ENCODE results near the gene TADA3. TPM values are rescaled to one million over a fixed set of nuclear protein-coding genes. Genes with fewer than 3 reads are reported as not detected.

The TADA3 gene
- total RNA-seq, 1 donor from 2014 or later = 33.0 TPM

DNA sequence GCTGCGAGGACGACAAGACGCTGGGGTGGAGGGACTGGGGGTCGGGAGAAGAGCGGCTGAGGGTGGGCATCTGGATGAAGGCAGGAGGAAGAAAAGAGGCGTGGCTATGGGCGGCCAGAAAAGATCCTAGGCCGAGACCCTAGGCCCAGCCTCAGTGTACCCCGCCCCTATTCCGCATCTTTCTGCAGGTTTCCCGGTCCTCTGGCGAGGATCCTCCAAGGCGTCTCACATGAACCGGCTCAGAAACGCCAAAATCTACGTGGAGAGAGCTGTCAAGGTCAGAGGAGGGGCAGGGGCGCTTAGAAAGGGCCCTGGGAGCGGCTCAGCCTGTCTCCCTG is 18.1 kb upstream of the TADA3 start:
- DNase-seq (ENCODE audit: low spot score in 2 of 2) = no peak

DNA sequence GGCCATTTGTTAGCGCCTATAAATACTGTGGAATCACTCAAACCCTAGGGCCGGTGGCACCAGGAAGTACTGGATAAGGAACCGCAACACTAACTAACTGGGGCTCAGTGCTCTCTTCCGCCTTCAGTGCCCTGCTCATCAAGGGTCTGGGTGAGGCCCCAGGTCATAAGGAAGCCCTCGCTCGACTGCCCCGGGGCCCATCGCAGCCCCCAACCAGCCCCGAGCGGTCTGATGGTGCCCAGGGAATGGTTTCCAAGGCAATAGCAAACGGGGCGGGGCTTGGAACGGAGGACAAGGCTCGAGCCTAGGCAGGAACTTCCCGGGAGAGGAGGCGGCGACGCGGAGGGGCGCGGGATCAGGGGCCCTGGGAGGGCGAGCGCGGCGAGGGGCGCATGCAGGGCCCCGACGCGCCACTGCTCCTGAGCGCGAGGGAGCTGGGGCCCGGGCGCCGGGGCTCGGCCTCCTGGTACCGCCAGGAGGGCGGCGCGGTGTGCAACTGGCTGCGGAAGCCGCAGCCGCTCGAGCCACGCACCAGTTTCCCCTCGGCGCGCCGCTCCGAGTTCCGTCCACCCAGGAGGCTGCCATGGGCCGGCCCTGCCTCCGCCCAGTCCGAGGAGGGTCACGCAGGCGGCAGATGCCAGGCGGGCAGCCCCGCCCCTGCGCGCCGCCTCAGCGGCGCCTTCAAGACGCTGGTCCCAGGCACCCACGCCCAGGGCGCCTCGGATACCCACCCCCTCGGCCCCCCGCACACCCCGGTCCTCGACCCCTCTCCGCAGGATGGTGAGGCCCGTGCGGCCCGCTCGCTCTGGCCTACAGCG is 17.6 kb upstream of the TADA3 start, which contains the start of gene TTLL3:
TTLL3 (plus strand) TSS at position 648 of the 818 bp plus-strand sequence. CDS start 400 bp downstream, outside the sequence.
- FAIRE-seq (no peak), DNase-seq (ENCODE audit: low spot score in 2 of 2) (peak; percentile 69 to 74)

More for the DNA sequence above, 18.1 kb upstream of the TADA3 start:
- FAIRE-seq = no peak

DNA sequence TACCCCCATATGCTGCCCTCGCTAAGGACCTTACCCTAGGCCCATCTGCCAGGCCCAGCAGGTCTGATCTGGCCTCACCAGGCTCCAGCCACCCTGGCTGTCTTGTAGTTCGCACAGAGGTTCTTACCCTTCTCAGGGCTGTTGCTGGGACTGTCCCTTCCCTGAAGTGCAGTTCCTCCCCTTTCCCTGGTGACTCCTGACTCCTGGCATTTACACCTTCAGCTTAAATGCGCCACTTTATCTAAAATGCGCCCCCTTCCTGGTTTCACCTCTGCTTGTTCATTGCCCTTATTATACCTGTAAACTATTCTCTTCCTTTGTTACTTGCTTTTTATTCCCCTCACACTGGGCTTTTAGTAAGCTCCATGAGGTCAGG is 17.0 kb upstream of the TADA3 start:
- FAIRE-seq (no peak), DNase-seq (ENCODE audit: low spot score in 2 of 2) (no peak)

DNA sequence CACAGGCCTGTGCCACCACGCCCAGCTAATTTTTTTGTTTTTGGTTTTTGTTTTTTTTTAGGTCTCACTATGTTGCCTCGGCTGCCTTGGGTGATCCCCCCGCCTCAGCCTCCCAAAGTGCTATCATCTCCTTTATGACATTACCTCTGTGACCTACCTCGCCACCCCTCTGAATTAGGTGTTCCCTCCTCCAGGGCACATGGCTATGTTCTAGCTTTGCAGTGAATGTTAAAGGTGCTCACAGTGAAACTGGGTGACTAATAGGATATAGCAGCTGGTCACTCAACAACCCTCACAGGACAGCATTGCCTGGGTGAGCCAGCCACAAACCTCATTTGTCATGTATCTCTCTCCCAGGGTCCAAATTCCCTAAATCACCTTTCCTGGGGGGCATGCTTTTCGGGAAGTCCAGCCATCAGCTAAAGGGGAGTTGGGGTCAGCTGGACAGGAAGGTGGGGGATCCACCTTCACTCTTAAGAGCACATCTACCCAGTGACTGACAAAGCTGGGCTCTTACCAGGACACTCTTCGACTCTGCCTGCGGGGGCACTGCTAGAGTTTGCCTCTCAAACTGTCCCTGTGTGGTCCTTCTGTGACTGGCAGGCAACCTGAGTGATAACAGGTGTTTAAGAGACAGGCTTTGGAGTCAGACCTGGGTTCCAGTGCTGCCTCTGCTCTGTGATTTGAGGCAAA is 16.2 kb upstream of the TADA3 start:
- no peak for DNase-seq (ENCODE audit: low spot score in 2 of 2)
- no peak for FAIRE-seq

DNA sequence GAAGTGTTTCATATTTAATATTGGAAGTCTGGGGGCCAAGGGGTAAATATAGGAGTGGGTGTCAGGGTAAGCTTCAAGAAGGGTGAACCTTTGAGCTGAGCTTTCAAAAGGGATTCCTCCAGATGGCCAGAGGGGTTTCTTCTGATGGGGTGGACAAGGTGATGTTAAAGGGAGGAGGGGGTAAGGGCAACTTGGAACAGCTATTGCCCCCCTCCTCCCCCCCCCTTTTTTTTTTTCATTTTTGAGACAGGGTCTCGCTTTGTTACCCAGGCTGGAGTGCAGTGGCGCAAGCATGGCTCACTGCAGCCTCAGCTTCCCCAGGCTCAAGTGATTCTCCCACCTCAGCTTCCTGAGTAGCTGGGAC is 15.7 kb upstream of the TADA3 start:
- FAIRE-seq = no peak

DNA sequence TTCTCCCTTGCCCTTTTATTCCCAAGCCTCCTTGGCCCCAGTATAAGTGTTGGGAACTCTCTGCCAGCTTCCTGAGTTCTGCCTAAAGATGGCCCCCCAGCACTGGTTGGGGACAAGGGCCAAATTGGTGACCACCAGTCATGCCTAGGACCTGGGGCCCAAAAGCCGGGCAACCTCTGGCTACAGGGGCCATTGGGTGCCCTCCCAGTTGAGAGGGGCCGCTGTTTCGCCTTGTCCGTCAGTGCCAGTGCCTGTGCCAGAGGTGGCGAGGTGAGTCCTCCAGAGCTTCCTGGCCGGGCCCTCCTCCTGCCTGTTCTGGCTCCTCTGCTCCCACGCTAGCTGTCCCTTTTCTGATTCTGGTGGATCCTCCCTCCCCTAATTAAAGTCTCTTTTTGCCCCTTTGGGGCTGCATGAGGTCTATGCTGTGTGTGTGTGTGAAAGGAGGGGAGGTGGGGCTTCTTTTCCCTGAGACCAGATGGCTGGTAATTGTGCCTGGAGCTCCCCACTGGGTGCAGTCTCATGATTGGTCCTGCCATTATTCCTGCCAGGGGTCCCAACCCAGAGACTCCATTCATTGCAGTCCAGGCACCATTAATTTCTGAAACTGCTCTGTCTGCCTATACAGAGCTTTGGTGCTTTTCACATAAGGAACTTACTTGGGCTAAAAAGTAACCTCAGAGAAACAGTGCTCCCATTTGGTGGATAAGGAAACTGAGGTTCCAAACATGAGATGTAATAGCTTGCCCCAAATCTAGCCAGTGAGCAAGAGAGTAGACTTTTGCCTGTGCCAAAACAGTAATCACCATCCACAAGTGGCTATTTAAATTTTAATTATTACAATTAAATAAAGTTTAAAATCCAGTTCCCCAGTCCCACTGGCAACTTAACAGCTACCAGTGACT is 14.7 kb upstream of the TADA3 start:
- DNase-seq (ENCODE audit: low spot score in 2 of 2) = no peak
- FAIRE-seq = no peak

More for the DNA sequence above, 15.7 kb upstream of the TADA3 start:
- no peak for DNase-seq (ENCODE audit: low spot score in 2 of 2)

DNA sequence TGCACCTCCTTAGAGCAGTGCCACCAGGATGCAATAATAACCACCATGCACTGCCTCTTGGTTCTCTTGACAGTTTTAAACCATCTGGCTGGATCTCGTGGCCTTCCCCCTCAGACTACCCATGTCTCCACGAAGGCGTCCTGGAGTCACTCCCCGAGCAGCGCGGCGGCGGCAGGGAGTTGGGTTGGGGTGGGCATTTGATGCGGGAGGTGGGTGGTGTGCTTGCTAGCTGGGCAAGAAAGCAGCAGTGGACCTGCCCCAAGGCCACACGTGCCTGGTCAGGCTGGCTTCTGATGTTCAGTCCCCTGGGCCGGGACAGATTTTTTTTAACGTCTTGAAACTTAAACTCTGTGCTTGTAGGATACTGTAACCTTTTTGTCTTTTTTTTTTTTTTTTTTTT is 13.9 kb upstream of the TADA3 start:
- FAIRE-seq (no peak), DNase-seq (ENCODE audit: low spot score in 2 of 2) (no peak)

DNA sequence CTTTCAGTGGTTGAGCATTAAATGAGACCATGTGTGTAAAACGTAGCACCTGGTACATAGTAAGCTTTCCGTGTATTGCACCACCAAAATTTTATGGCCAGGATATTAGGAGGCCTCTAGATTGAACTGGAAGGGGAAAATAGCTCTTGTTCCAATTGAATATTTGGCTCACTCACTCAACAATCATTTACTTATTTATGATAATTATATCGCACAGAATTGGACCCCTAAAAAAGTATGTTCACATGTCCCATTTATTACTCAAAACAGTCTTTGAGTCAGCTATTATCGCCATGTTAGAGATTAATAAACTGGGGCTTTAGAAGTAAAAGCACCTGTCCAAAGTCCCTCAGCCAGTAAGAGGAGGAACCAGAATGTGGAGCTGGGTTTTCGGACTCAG is 12.7 kb upstream of the TADA3 start:
- no peak for DNase-seq (ENCODE audit: low spot score in 2 of 2)
- FAIRE-seq = no peak

DNA sequence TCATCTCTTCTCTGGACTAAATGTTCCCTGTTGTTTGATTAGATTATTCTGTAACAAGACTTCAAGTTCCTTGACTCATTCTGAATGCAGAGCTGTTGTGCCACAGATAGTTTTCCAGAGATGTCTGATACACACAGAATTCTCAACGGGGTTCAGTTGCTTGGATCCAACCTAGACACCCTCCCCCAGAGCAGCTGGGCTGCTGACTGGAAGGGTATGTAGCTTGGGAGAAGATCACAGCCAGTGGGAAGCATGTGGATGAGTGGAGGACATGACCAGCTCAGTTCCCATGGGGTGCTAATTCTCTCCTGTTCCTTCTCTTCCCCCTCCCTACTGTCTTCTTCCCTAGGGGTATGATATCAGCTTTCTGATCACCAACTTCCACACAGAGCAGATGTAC is 11.2 kb upstream of the TADA3 start:
- FAIRE-seq = no peak

DNA sequence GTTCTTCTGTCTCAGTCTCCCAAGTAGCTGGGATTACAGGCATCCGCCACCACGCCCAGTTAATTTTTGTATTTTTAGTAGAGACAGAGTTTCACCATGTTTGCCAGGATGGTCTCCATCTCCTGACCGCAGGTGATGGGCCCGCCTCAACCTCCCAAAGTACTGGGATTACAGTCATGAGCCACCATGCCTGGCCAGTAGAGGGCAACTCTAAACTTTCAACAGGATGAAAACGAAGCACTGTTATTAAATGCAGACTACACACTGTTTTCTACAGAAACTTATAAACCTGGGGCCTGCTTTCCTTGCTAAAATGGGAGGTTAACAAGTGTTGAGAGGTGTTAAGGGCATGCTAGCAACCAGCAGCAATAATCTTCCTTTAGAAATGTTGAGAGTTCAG is 8.3 kb upstream of the TADA3 start:
- DNase-seq (ENCODE audit: low spot score in 2 of 2) (no peak), FAIRE-seq (no peak)

More for the DNA sequence above, 11.2 kb upstream of the TADA3 start:
- no peak for DNase-seq (ENCODE audit: low spot score in 2 of 2)

DNA sequence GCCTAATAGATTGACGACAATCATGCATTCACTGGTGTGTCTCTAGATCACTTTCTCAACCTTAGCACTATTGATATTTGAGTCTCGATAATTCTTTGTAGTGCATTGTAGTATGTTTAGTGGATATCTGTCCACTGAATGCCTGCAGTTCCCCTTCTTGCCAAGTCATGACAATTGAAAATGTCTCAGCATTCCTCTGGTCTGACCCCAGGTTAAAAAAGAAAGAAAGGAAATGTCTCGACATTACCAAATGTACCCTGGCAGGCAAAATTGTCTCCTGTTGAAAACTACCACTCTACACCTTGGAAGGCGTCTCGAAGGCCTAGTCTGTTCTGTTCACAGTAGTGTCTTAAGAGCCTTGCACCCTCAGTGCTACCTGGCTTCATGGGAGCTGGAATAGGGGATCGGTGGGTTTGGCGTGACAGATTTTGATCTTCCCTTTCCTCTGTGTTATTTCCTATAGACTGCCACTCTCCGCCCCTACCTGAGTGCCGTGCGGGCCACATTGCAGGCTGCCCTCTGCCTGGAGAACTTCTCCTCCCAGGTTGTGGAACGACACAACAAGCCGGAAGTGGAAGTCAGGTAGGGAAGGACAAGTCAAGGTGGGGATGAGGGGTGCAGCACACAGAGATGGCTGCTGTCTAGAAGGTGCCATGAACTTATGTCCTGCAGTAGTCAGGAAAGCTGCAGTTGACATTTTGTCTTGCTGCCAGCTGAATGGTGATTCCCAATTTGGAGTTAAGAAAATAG is 5.1 kb upstream of the TADA3 start:
- no peak for DNase-seq (ENCODE audit: low spot score in 2 of 2)
- FAIRE-seq = no peak

DNA sequence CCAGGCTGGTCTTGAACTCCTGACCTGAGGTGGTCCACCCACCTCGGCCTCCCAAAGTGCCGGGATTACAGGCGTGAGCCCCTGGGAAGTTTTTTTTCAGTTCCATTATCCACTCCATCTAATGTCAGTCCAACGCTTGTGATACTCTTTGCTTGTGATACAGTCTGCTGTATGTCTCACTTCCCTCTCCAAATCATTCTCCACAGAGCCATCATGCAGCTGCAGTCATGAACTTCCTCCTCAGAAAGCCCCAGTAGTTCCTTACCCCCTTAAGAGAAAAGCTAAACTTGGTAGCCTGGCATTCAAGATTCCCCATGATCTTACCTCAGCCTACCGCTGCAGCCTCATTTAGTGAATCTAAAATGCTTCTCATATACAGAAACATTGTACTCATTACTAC is 2.9 kb upstream of the TADA3 start:
- FAIRE-seq (no peak), DNase-seq (ENCODE audit: low spot score in 2 of 2) (no peak)

DNA sequence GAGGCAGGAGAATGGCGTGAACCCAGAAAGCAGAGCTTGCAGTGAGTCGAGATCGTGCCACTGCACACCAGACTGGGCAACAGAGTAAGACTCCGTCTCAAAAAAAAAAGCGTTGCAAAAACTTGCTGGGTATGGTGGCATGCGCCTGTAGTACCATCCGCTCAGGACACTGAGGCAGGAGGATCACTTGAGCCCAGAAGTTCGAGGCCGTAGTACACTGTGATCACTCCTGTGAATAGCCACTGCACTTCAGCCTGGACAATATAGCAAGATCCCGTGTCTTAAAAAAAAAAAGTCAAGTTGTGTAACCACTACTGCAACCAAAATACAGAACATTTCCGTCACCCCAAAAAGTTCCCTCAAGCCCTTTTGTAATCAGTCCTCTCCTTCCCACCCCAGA is 2.1 kb upstream of the TADA3 start:
- DNase-seq (ENCODE audit: low spot score in 2 of 2) (no peak), FAIRE-seq (no peak)

DNA sequence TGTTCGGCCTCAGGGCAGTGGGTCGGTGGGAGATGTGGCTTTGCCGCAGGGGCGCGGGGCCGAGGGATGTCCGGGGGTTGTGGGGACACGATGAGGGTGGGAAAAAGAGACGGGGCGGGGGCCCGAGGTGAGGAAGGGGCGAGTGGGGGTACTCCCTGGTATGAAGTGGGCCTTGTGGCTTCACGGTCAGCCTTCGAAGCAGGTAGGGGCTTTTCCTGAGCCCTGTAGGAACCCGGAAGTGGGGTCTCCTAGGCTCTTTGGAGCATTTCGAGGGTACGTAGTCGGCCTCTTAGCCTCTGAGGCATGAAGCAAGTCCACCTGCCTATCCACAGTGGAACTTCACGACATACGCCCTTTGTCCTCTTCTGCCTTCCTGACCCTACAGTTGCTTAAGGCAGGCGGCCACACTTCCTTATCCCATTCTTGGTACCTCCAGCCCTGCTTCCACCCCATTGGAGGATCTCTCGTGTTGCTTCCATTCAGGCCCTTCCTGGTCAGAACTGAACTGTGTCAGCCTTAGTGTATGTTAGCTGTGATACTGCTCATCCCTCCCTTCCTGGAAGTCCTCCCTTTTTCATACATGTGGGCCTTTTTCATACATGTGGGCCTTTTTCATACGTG is 998 bp upstream of the TADA3 start:
- FAIRE-seq (no peak), DNase-seq (ENCODE audit: low spot score in 2 of 2) (no peak)

DNA sequence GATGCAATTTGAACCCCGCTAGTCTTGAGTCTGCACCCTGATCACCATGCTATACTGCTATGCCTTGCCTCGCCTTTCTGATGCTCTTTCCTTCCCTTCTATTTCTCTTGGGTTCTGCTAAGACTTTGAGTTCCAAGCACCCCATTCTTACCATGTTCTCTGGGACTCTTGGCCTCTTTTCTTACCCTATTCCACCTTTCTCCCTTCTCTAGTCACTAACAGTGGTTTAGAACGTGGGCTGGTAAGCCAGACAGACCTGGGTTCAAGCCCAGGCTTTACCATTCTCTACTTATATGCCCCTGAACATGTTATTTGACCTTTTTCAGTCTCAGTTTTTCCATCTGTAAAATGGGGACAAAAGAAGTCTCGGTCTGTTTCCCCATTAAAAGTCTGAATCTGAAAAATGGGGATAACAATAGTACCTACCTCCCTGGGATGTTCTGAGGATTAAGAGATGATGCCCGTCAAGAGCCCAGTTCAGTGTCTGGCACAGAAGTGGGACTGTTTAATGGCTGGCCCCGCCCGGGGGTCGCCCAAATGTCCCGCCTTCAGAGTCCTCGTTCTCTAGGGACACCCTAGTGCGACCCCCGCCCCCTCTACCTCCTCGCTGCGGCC is 376 bp downstream of the TADA3 start:
- FAIRE-seq (no peak), DNase-seq (ENCODE audit: low spot score in 2 of 2) (no peak)

DNA sequence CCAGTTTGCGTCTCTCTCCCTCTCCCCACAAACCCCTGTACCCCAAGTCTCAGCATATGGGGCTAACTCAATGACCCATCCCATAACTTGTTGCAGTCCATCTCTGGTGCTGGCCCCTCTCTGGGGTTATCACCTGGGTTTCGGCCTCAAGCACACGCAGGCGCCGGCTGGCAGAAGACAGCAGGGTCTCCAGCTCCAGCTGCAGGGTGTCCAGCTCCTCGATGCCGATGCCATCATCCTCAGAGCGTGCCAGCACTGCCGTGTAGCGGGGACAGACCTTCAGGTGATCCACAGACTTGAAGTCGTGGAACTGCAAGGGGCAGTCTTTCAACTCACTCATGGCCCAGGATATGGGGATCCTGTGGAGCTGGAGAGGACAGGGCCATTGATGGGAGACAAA is 1.1 kb downstream of the TADA3 start:
- no peak for DNase-seq (ENCODE audit: low spot score in 2 of 2)
- FAIRE-seq = no peak

DNA sequence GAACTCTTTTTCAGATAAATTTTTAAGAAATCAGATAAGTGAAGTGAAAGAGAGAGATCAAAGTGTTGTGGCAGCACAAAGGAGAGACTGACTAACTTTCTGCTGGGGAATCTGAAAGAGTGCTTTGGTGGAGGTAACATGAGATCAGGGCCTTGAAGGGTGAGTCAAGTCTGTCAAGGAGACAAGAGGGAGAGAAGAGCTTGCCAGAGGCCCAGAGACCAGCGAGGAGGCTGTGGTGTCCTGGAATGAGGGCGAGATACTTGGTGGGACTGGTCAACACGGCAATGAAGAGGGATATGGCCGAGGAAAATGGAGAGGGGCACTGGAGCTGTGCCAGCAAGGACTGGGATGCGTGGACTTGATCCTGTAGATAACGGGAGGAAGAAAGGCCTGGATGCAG is 4.6 kb downstream of the TADA3 start:
- DNase-seq (ENCODE audit: low spot score in 2 of 2) (no peak), FAIRE-seq (no peak)

DNA sequence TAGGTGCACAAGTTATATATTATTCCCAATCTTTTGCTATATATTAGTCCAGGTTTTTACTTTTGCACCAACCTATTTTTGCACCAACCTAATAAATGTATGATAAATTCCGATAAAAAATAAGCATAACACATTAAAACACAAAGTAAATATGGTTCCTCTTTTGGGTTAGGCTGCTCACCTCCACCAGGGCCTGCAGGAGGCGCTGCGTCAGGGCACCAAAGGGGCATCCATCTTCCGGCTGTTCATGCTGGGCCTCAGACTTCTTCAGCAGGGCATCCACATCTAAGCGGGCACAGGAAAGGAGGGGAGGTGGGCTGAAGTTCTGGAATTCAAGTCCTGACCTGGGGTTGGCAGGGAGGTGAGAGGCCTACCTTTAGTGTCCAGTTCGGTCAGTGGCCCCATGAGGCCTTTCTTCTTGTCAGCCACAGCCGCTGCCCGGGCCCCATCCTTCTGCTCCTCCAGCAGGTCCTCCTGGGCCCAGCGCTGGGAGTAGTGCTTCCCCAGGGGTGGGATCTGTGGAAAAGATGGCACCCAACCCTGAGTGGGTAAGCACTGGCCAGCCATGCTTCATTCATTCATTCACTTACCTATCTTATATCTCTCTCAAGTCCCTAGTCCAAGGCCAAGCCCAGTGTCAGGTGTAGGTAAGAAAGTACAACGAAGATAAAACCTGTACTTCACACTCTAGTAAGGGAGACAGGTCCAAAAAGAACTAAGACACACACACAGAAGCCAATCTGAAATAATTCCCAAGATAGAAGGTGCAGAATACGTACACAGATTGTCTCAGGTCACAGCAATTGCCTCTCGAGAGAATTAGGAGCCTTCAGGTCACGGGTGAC is 5.2 kb downstream of the TADA3 start:
- no peak for DNase-seq (ENCODE audit: low spot score in 2 of 2)
- no peak for FAIRE-seq

Data from frontal cortex (tissue), 4 donors.